GM21367 (cell line): ENCODE results near the gene CBLB.

ENCODE experiments used
- ATAC-seq: cut with Tn5 transposase; IDR thresholded peaks from one replicate; pipeline ENCODE4 v1.9.1; 2021; ENCODE audit not compliant: unreplicated experiment

The CBLB gene

GRCh38 chr3:105647047-105647446 lies 221.8 kb downstream of the CBLB start:
- no peak for ATAC-seq

GRCh38 chr3:105639131-105639530 lies 229.7 kb downstream of the CBLB start:
- ATAC-seq = no peak

GRCh38 chr3:105634708-105635107 lies 234.1 kb downstream of the CBLB start:
- no peak for ATAC-seq

GRCh38 chr3:105629718-105630117 lies 239.1 kb downstream of the CBLB start:
- ATAC-seq = no peak

GRCh38 chr3:105626739-105627138 lies 242.1 kb downstream of the CBLB start:
- ATAC-seq = no peak

- no peak for ATAC-seq
These were observed 246.6 kb downstream of the CBLB start for GRCh38 chr3:105622169-105622568.

- ATAC-seq = no peak
These were observed 248.6 kb downstream of the CBLB start for GRCh38 chr3:105620236-105620635.

- ATAC-seq = no peak
These were observed 249.2 kb downstream of the CBLB start for GRCh38 chr3:105619651-105620050.

GRCh38 chr3:105618556-105618955 lies 250.3 kb downstream of the CBLB start:
- no peak for ATAC-seq

GRCh38 chr3:105616374-105617121 lies 252.3 kb downstream of the CBLB start:
- ATAC-seq = no peak

GRCh38 chr3:105615814-105616213 lies 253.0 kb downstream of the CBLB start:
- ATAC-seq = no peak

GRCh38 chr3:105614288-105615030 lies 254.4 kb downstream of the CBLB start:
- ATAC-seq = no peak

- ATAC-seq = no peak
These were observed 255.7 kb downstream of the CBLB start for GRCh38 chr3:105613120-105613519.

GRCh38 chr3:105611304-105612192 lies 257.3 kb downstream of the CBLB start:
- no peak for ATAC-seq

GRCh38 chr3:105610473-105610872 lies 258.3 kb downstream of the CBLB start:
- ATAC-seq = no peak

- ATAC-seq = no peak
These were observed 260.2 kb downstream of the CBLB start for GRCh38 chr3:105608623-105609022.

- no peak for ATAC-seq
These were observed 262.8 kb downstream of the CBLB start for GRCh38 chr3:105606016-105606415.
